GM21825 (cell line): ENCODE measurements around the gene PRDM16.

Experiments
- ATAC-seq: cut with Tn5 transposase; IDR thresholded peaks from one replicate; pipeline ENCODE4 v1.9.1; 2021; ENCODE audit warnings: mild to moderate bottlenecking, moderate library complexity; ENCODE audit not compliant: unreplicated experiment

Gene PRDM16

GRCh38 chr1:3378411-3379208 is 309.6 kb downstream of the PRDM16 start:
- no peak for ATAC-seq

GRCh38 chr1:3379934-3380333 is 310.9 kb downstream of the PRDM16 start:
- ATAC-seq = no peak

GRCh38 chr1:3380469-3380868 is 311.5 kb downstream of the PRDM16 start:
- ATAC-seq = no peak

- ATAC-seq = no peak
These were observed 312.9 kb downstream of the PRDM16 start for GRCh38 chr1:3381901-3382300.

- no peak for ATAC-seq
These were observed 313.5 kb downstream of the PRDM16 start for GRCh38 chr1:3382326-3383057.

- no peak for ATAC-seq
These were observed 314.7 kb downstream of the PRDM16 start for GRCh38 chr1:3383679-3384078.

- ATAC-seq = no peak
These were observed 315.4 kb downstream of the PRDM16 start for GRCh38 chr1:3384407-3384806.

GRCh38 chr1:3386205-3387002 is 317.4 kb downstream of the PRDM16 start:
- ATAC-seq = no peak

- no peak for ATAC-seq
These were observed 318.4 kb downstream of the PRDM16 start for GRCh38 chr1:3387401-3387800.

- ATAC-seq = no peak
These were observed 320.3 kb downstream of the PRDM16 start for GRCh38 chr1:3389093-3389833.

- ATAC-seq = no peak
These were observed 321.3 kb downstream of the PRDM16 start for GRCh38 chr1:3390291-3390690.

GRCh38 chr1:3391711-3392110 is 322.7 kb downstream of the PRDM16 start:
- ATAC-seq = no peak

- no peak for ATAC-seq
These were observed 324.3 kb downstream of the PRDM16 start for GRCh38 chr1:3393024-3393986.

- ATAC-seq = no peak
These were observed 325.3 kb downstream of the PRDM16 start for GRCh38 chr1:3393987-3394920.

GRCh38 chr1:3396411-3396810 is 327.4 kb downstream of the PRDM16 start:
- no peak for ATAC-seq

- ATAC-seq = no peak
These were observed 328.3 kb downstream of the PRDM16 start for GRCh38 chr1:3397311-3397710.

- no peak for ATAC-seq
These were observed 329.6 kb downstream of the PRDM16 start for GRCh38 chr1:3398396-3399140.

- ATAC-seq = no peak
These were observed 330.7 kb downstream of the PRDM16 start for GRCh38 chr1:3399732-3400131.
